ENCODE measurements around the gene MRPS23. TPM values are rescaled to one million over a fixed set of nuclear protein-coding genes. Genes with fewer than 3 reads are reported as not detected.
A peak's percentile ranks its signal among the peaks of the same experiment; 100 is the strongest.

The MRPS23 gene
- total and polyA plus RNA-seq, 2 of the 13 experiments (the other 11 are each of a cell fraction or from before 2014, with no cell fraction given) = 63.2 to 181 TPM

- TF ChIP-seq BRF2 (CRISPR knock-in tag; IDR thresholded peaks at IDR 0.05) (no peak), AHR (CRISPR knock-in tag; IDR thresholded peaks at IDR 0.05) (no peak), ZNF652 (CRISPR knock-in tag; IDR thresholded peaks at IDR 0.05; ENCODE audit: borderline replicate concordance, low read depth) (no peak), ZMYM2 (CRISPR knock-in tag; IDR thresholded peaks at IDR 0.05) (no peak), HBP1 (CRISPR knock-in tag; IDR thresholded peaks at IDR 0.05; ENCODE audit: low read depth) (0 out of 2 replicates have a peak, but pooled peaks have one; percentile 59), AHDC1 (CRISPR knock-in tag; IDR thresholded peaks at IDR 0.05; ENCODE audit: borderline replicate concordance) (0 out of 2 replicates have a peak, but pooled peaks have one; percentile 15), ZBTB20 (CRISPR knock-in tag; IDR thresholded peaks at IDR 0.05; ENCODE audit: borderline replicate concordance, low read depth) (no peak), MYPOP (CRISPR knock-in tag; IDR thresholded peaks at IDR 0.05) (no peak), ZNF230 (CRISPR knock-in tag; IDR thresholded peaks at IDR 0.05) (no peak), ZFAT (CRISPR knock-in tag; conservative IDR thresholded peaks at IDR 0.05) (no peak), CBFB (CRISPR knock-in tag; IDR thresholded peaks at IDR 0.05) (no peak), IKZF4 (CRISPR knock-in tag; IDR thresholded peaks at IDR 0.05; ENCODE audit: borderline replicate concordance, low read depth, not compliant biosample characterization) (no peak), ZNF207 (IDR thresholded peaks at IDR 0.05; ENCODE audit: borderline replicate concordance) (no peak), DBP (CRISPR knock-in tag; IDR thresholded peaks at IDR 0.05; ENCODE audit: not compliant biosample characterization) (no peak), ZNF883 (CRISPR knock-in tag; IDR thresholded peaks at IDR 0.05; ENCODE audit: not compliant biosample characterization) (no peak), FIP1L1 (IDR thresholded peaks at IDR 0.05; ENCODE audit: borderline replicate concordance, insufficient read depth, low read depth, low read length) (no peak), SNRNP70 (IDR thresholded peaks at IDR 0.05; ENCODE audit: low read depth, low read length) (no peak), THAP11 (CRISPR knock-in tag; IDR thresholded peaks at IDR 0.05) (no peak), PCBP1 (IDR thresholded peaks at IDR 0.05; ENCODE audit: borderline replicate concordance, low read depth, low read length) (no peak)
Observed at GRCh38 chr17:57879437-57880085, 29.7 kb upstream of the MRPS23 start (continued).

Data from HepG2 (cell line).